Stimulated activated CD4-positive, alpha-beta T cell treated with anti-CD3 and anti-CD28 coated beads, Interleukin-12 subunit alpha, Interleukin-12 subunit beta, amount 100 ng/mL, for 48 hours (primary cell): ENCODE data around the gene LPXN.

ENCODE experiments used
- DNase-seq, 3 donors: peaks; one replicate each; pipeline ENCODE4 v3.0.0-alpha.2; 2020; ENCODE audit warnings: low read depth in 2 of 3, low spot score in 1 of 3

The LPXN gene

GRCh38 chr11:58525037-58525614 is 50.5 kb downstream of the LPXN start:
- no peak for DNase-seq

- DNase-seq = peak in 2 of 3 donors; percentile 34 to 45
Measured at GRCh38 chr11:58524232-58525036, 51.2 kb downstream of the LPXN start.

GRCh38 chr11:58513747-58514367 is 61.8 kb downstream of the LPXN start:
- DNase-seq = no peak

GRCh38 chr11:58511636-58512035 is 64.0 kb downstream of the LPXN start:
- DNase-seq = no peak

- DNase-seq = no peak
Measured at GRCh38 chr11:58509748-58510147, 65.9 kb downstream of the LPXN start.

GRCh38 chr11:58508814-58509213 is 66.8 kb downstream of the LPXN start:
- DNase-seq = no peak

GRCh38 chr11:58508005-58508404 is 67.7 kb downstream of the LPXN start, which contains the start of gene OR5B21:
Gene OR5B21 (minus strand): TSS chr11:58508105. CDS start chr11:58508105, 0 bp downstream.
- DNase-seq = no peak

GRCh38 chr11:58507355-58507754 is 68.3 kb downstream of the LPXN start:
- no peak for DNase-seq

GRCh38 chr11:58506935-58507334 is 68.7 kb downstream of the LPXN start:
- DNase-seq = no peak

GRCh38 chr11:58505849-58506248 is 69.8 kb downstream of the LPXN start:
- no peak for DNase-seq

GRCh38 chr11:58504232-58504631 is 71.4 kb downstream of the LPXN start:
- no peak for DNase-seq

- DNase-seq = no peak
Measured at GRCh38 chr11:58503361-58503856, 72.2 kb downstream of the LPXN start.

GRCh38 chr11:58502004-58502403 is 73.7 kb downstream of the LPXN start:
- no peak for DNase-seq

GRCh38 chr11:58498464-58498863 is 77.2 kb downstream of the LPXN start:
- no peak for DNase-seq

GRCh38 chr11:58497951-58498350 is 77.7 kb downstream of the LPXN start:
- DNase-seq = no peak

GRCh38 chr11:58495906-58496305 is 79.8 kb downstream of the LPXN start:
- no peak for DNase-seq

GRCh38 chr11:58494101-58494500 is 81.6 kb downstream of the LPXN start:
- DNase-seq = no peak

- no peak for DNase-seq
Measured at GRCh38 chr11:58493676-58494075, 82.0 kb downstream of the LPXN start.

- DNase-seq = no peak
Measured at GRCh38 chr11:58490827-58491226, 84.8 kb downstream of the LPXN start.

GRCh38 chr11:58487170-58487569 is 88.5 kb downstream of the LPXN start:
- DNase-seq = no peak

GRCh38 chr11:58485961-58486360 is 89.7 kb downstream of the LPXN start:
- no peak for DNase-seq
